ENCODE data around the gene UBN1. TPM values are rescaled to one million over a fixed set of nuclear protein-coding genes. Genes with fewer than 3 reads are reported as not detected.

Gene UBN1
- total RNA-seq, 3 donors from 2014 or later, result 28.8 to 32.8 (median 29.1) TPM

DNA sequence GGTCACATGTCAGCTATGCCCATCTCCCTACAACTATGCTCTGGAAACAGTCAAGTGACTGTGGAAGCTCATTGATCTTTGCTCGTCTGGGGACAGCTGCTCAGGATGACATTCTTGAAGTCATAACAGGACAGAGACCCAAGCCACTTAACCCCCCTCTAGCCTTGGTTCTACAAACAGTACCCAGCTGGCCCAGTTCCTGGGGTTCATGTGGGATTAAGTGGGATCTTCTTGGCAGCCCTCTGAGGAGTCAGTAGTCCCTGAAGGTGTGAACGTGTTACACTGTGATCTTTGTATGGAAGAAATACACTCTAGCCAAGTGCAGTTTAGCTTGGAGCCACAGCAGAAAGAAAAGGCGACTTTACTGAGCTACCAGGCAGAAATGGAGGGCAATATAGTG lies 25.8 kb downstream of the UBN1 start:
- intact Hi-C loops (cut with DNase I; ENCODE audit: low total_unique reads), result no loop called here
- DNase-seq (ENCODE audit: low spot score in 2 of 2), result no peak
- no peaks in the 10 kb centered on the region for H3K9me3 ChIP-seq

GRCh38 chr16:4874666-4875065 lies 27.4 kb downstream of the UBN1 start:
- Histone ChIP-seq H3K9me3 (no peaks in the 10 kb centered on the region), H3K36me3 (no peaks in the 10 kb centered on the region), H3K4me1 (peaks cover 4 to 6% of the 10 kb centered on the region in 2 donors), H3K27me3 (no peaks in the 10 kb centered on the region), H3K4me3 (no peak overlapping the region), H3K27ac (no peak overlapping the region)
- DNase-seq (ENCODE audit: low spot score in 2 of 2), result no peak
- TF ChIP-seq POLR2AphosphoS5 (IDR thresholded peaks at IDR 0.05) (no peak), CTCF (IDR thresholded peaks at IDR 0.05) (no peak), POLR2A (IDR thresholded peaks at IDR 0.05) (no peak)
- intact Hi-C loops (cut with DNase I; ENCODE audit: low total_unique reads), result no loop called here

More for the DNA sequence above, 25.8 kb downstream of the UBN1 start:
- no peak overlapping the region for H3K4me3 ChIP-seq
- H3K27me3 ChIP-seq, result no peaks in the 10 kb centered on the region
- H3K27ac ChIP-seq, result no peak overlapping the region
- peaks cover 4 to 10% of the 10 kb centered on the region in 2 donors for H3K4me1 ChIP-seq
- H3K36me3 ChIP-seq, result no peaks in the 10 kb centered on the region
- TF ChIP-seq CTCF (IDR thresholded peaks at IDR 0.05) (no peak), POLR2AphosphoS5 (IDR thresholded peaks at IDR 0.05) (no peak), POLR2A (IDR thresholded peaks at IDR 0.05) (no peak)

GRCh38 chr16:4876646-4877379 lies 29.5 kb downstream of the UBN1 start:
- H3K36me3 ChIP-seq, result peaks cover 6% of the 10 kb centered on the region
- H3K4me3 ChIP-seq, result no peak overlapping the region

DNA sequence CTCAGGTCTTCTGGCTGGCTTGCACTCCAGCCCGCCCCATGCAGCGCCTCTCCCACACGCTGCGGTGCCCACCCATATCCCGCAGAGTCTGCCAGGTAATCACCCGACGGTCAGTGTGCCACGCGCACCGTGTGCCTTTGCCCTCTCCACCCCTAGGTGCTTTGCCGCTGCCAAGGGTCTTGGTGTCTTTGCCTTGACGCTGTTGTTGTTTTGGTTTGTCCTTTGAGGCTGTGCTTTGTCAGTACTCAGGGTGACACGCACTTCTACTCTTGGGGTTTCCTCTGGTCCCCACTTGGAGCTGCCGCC lies 30.1 kb downstream of the UBN1 start:
- peak overlapping the region; percentile 13 to 46 for H3K27ac ChIP-seq
- no peaks in the 10 kb centered on the region for H3K9me3 ChIP-seq
- TF ChIP-seq POLR2AphosphoS5 (IDR thresholded peaks at IDR 0.05), result no peak
- no peak for TF ChIP-seq POLR2A (IDR thresholded peaks at IDR 0.05)
- TF ChIP-seq CTCF (IDR thresholded peaks at IDR 0.05), result no peak
- intact Hi-C loops (cut with DNase I; ENCODE audit: low total_unique reads), result no loop called here
- no peak for DNase-seq (ENCODE audit: low spot score in 2 of 2)
- H3K4me3 ChIP-seq, result no peak overlapping the region
- H3K36me3 ChIP-seq, result peaks cover 6% of the 10 kb centered on the region
- H3K27me3 ChIP-seq, result no peaks in the 10 kb centered on the region
- peaks cover 0 to 4% of the 10 kb centered on the region in 2 donors for H3K4me1 ChIP-seq

More at GRCh38 chr16:4876646-4877379, 29.5 kb downstream of the UBN1 start:
- Histone ChIP-seq H3K9me3 (no peaks in the 10 kb centered on the region), H3K27ac (peak overlapping the region; percentile 13 to 46), H3K27me3 (no peaks in the 10 kb centered on the region), H3K4me1 (peaks cover 0 to 4% of the 10 kb centered on the region in 2 donors)
- intact Hi-C loops (cut with DNase I; ENCODE audit: low total_unique reads), result no loop called here
- TF ChIP-seq POLR2A (IDR thresholded peaks at IDR 0.05) (no peak), CTCF (IDR thresholded peaks at IDR 0.05) (no peak), POLR2AphosphoS5 (IDR thresholded peaks at IDR 0.05) (no peak)
- DNase-seq (ENCODE audit: low spot score in 2 of 2), result no peak

GRCh38 chr16:4879049-4879448 lies 31.8 kb downstream of the UBN1 start:
- Histone ChIP-seq H3K36me3 (peaks cover 13% of the 10 kb centered on the region), H3K27ac (no peak overlapping the region), H3K4me3 (no peak overlapping the region), H3K9me3 (no peaks in the 10 kb centered on the region), H3K4me1 (peaks cover 4 to 5% of the 10 kb centered on the region in 2 donors), H3K27me3 (no peaks in the 10 kb centered on the region)
- intact Hi-C loops (cut with DNase I; ENCODE audit: low total_unique reads), result no loop called here
- TF ChIP-seq CTCF (IDR thresholded peaks at IDR 0.05) (no peak), POLR2A (IDR thresholded peaks at IDR 0.05) (no peak), POLR2AphosphoS5 (IDR thresholded peaks at IDR 0.05) (no peak)
- DNase-seq (ENCODE audit: low spot score in 2 of 2), result no peak
